ENCODE results near the gene RFC4. TPM values are rescaled to one million over a fixed set of nuclear protein-coding genes. Genes with fewer than 3 reads are reported as not detected.
A peak's percentile ranks its signal among the peaks of the same experiment; 100 is the strongest.

Gene RFC4
- total and polyA plus RNA-seq, 9 of the 15 experiments (the other 6 are each of a cell fraction or from before 2014, with no cell fraction given): 105 to 227 (median 180) TPM

GRCh38 chr3:186790261-186790981, 15.9 kb downstream of the RFC4 start (continued):
- TF ChIP-seq ETS1 (conservative IDR thresholded peaks at IDR 0.05; ENCODE audit: control insufficient read depth, low read depth, low read length) (no peak), HDAC1 (IDR thresholded peaks at IDR 0.05) (no peak), EP400 (IDR thresholded peaks at IDR 0.05) (no peak), ZNF3 (CRISPR knock-in tag; IDR thresholded peaks at IDR 0.05) (0 out of 2 replicates have a peak, but pooled peaks have one; percentile 63), NFIC (IDR thresholded peaks at IDR 0.05) (peak; percentile 17), MYBL2 (IDR thresholded peaks at IDR 0.05; ENCODE audit: low read depth) (no peak), MYBL2 (CRISPR knock-in tag; IDR thresholded peaks at IDR 0.05; ENCODE audit: borderline replicate concordance) (no peak), ELF2 (CRISPR knock-in tag; IDR thresholded peaks at IDR 0.05) (0 out of 2 replicates have a peak, but pooled peaks have one; percentile 55), E2F4 (CRISPR knock-in tag; IDR thresholded peaks at IDR 0.05; ENCODE audit: low read depth) (no peak), ZBTB8A (IDR thresholded peaks at IDR 0.05; ENCODE audit: partially characterized antibody) (no peak), TCFL5 (CRISPR knock-in tag; conservative IDR thresholded peaks at IDR 0.05) (no peak), PHF8 (IDR thresholded peaks at IDR 0.05; ENCODE audit: borderline replicate concordance, low read length) (no peak), ZNF232 (CRISPR knock-in tag; IDR thresholded peaks at IDR 0.05) (no peak), ZNF668 (CRISPR knock-in tag; IDR thresholded peaks at IDR 0.05) (no peak), SMARCC2 (IDR thresholded peaks at IDR 0.05; ENCODE audit: low read depth) (no peak), YY1 (IDR thresholded peaks at IDR 0.05; ENCODE audit: borderline replicate concordance in 1 of 3, control insufficient read depth in 1 of 3, extremely low read depth in 1 of 3, insufficient read depth in 3 of 3, insufficient read length in 1 of 3, insufficient replicate concordance in 2 of 3, low read depth in 1 of 3, low read length in 2 of 3) (no peak), TAF7 (tag; IDR thresholded peaks at IDR 0.05) (no peak), ATF6 (CRISPR knock-in tag; IDR thresholded peaks at IDR 0.05) (no peak), ZSCAN32 (CRISPR knock-in tag; IDR thresholded peaks at IDR 0.05) (no peak), STAT5B (CRISPR knock-in tag; IDR thresholded peaks at IDR 0.05) (no peak), ZHX1 (conservative IDR thresholded peaks at IDR 0.05; ENCODE audit: low read length) (no peak)

Data from K562 (cell line).